ENCODE data around the gene SLC49A3. TPM values are rescaled to one million over a fixed set of nuclear protein-coding genes. Genes with fewer than 3 reads are reported as not detected.

SLC49A3 gene
- total RNA-seq, 2 donors from 2014 or later: 15.1 to 16.4 TPM

GRCh38 chr4:712093-712492 is 23.1 kb upstream of the SLC49A3 start:
- Histone ChIP-seq H3K36me3 (ENCODE audit: control insufficient read depth, insufficient read depth, low read length) (peaks cover 44% of the 10 kb centered on the region), H3K4me3 (ENCODE audit: low read length) (no peak overlapping the region), H3K9me3 (ENCODE audit: control insufficient read depth, low read length) (no peaks in the 10 kb centered on the region), H3K9ac (ENCODE audit: extremely low read depth, low read length, poor library complexity, severe bottlenecking) (no peak overlapping the region), H3K27ac (ENCODE audit: low read depth, low read length) (no peak overlapping the region), H3K27me3 (ENCODE audit: control insufficient read depth, insufficient read depth, low read length, poor library complexity, severe bottlenecking) (no peaks in the 10 kb centered on the region), H3K4me1 (ENCODE audit: control insufficient read depth, insufficient read depth, low read length) (no peaks in the 10 kb centered on the region)
- TF ChIP-seq, protein P1, sequence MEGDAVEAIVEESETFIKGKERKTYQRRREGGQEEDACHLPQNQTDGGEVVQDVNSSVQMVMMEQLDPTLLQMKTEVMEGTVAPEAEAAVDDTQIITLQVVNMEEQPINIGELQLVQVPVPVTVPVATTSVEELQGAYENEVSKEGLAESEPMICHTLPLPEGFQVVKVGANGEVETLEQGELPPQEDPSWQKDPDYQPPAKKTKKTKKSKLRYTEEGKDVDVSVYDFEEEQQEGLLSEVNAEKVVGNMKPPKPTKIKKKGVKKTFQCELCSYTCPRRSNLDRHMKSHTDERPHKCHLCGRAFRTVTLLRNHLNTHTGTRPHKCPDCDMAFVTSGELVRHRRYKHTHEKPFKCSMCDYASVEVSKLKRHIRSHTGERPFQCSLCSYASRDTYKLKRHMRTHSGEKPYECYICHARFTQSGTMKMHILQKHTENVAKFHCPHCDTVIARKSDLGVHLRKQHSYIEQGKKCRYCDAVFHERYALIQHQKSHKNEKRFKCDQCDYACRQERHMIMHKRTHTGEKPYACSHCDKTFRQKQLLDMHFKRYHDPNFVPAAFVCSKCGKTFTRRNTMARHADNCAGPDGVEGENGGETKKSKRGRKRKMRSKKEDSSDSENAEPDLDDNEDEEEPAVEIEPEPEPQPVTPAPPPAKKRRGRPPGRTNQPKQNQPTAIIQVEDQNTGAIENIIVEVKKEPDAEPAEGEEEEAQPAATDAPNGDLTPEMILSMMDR (conservative IDR thresholded peaks at IDR 0.05): no peak
- Mint-ChIP-seq H3K9me3 (peaks cover 10% of the 10 kb centered on the region), H3K27ac (no peak overlapping the region), H3K4me1 (no peaks in the 10 kb centered on the region), H3K27me3 (ENCODE audit: insufficient read depth) (no peaks in the 10 kb centered on the region), H3K36me3 (ENCODE audit: low read depth) (peaks cover 38% of the 10 kb centered on the region), H3K4me3 (no peak overlapping the region)
- DNase-seq: no peak
- 87 to 100% methylated on average over 1 to 3 of the region's 3 CpGs for WGBS, 2 experiments (ENCODE audit: insufficient coverage in 1 of 2, insufficient read length in 1 of 2)

DNA sequence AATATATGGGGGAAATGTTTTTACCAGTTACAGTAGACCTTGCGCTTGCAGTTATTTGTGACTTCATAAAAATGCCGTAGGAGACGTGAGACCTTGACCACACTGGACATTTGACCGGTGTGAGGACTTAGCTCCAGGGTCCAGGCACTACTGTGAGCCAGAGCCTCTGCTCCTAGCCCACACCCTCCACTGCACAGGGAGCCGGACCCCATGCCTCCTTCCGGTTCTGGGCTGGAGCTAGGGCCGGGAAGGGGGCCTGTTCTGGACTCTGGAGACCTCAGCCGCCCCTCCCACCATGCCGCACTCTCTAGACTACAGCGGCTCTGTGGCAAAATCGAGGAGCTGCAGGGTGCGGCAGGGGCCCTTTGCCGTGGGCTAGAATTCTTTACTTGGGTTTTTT is 22.0 kb upstream of the SLC49A3 start:
- no peak for DNase-seq
- Mint-ChIP-seq H3K36me3 (ENCODE audit: low read depth) (peaks cover 38% of the 10 kb centered on the region), H3K27ac (peak overlapping the region; percentile 25), H3K4me1 (no peaks in the 10 kb centered on the region), H3K27me3 (ENCODE audit: insufficient read depth) (no peaks in the 10 kb centered on the region), H3K4me3 (no peak overlapping the region), H3K9me3 (peaks cover 10% of the 10 kb centered on the region)
- H3K27ac ChIP-seq (ENCODE audit: low read depth, low read length): no peak overlapping the region
- H3K36me3 ChIP-seq (ENCODE audit: control insufficient read depth, insufficient read depth, low read length): peaks cover 44% of the 10 kb centered on the region
- H3K9ac ChIP-seq (ENCODE audit: extremely low read depth, low read length, poor library complexity, severe bottlenecking): no peak overlapping the region
- H3K27me3 ChIP-seq (ENCODE audit: control insufficient read depth, insufficient read depth, low read length, poor library complexity, severe bottlenecking): no peaks in the 10 kb centered on the region
- 94 to 95% methylated on average over 8 to 13 of the region's 13 CpGs for WGBS, 2 experiments (ENCODE audit: insufficient coverage in 1 of 2, insufficient read length in 1 of 2)
- H3K4me1 ChIP-seq (ENCODE audit: control insufficient read depth, insufficient read depth, low read length): no peaks in the 10 kb centered on the region
- no peak overlapping the region for H3K4me3 ChIP-seq (ENCODE audit: low read length)
- TF ChIP-seq, protein P1 (conservative IDR thresholded peaks at IDR 0.05): no peak
- no peaks in the 10 kb centered on the region for H3K9me3 ChIP-seq (ENCODE audit: control insufficient read depth, low read length)

DNA sequence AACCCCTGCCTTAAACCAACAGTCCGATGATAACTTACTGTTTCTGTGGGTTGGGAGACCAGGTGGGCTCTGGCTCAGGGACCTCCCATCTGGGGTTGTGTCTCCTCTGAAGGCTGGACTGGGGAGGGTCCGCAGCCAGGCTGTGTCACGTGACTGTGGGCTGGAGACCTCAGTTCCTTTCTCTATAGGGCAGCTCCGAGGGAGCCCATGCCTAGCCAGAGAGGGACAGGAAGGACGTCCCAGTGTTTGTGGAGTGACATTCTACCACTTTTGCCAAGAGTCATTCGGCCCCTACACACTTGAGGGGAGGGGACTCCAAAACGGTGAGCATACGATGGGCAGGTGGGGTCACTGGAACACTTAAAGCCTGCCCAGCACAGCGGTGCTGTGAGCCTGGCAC is 21.2 kb upstream of the SLC49A3 start:
- H3K4me3 ChIP-seq (ENCODE audit: low read length): no peak overlapping the region
- H3K9me3 ChIP-seq (ENCODE audit: control insufficient read depth, low read length): no peaks in the 10 kb centered on the region
- H3K27ac Mint-ChIP-seq: no peak overlapping the region
- H3K27me3 Mint-ChIP-seq (ENCODE audit: insufficient read depth): peaks cover 2% of the 10 kb centered on the region
- H3K9ac ChIP-seq (ENCODE audit: extremely low read depth, low read length, poor library complexity, severe bottlenecking): no peak overlapping the region
- 90% methylated on average over 8 to 9 of the region's 9 CpGs for WGBS, 2 experiments (ENCODE audit: insufficient coverage in 1 of 2, insufficient read length in 1 of 2)
- peaks cover 10% of the 10 kb centered on the region for H3K9me3 Mint-ChIP-seq
- no peaks in the 10 kb centered on the region for H3K4me1 Mint-ChIP-seq
- H3K27me3 ChIP-seq (ENCODE audit: control insufficient read depth, insufficient read depth, low read length, poor library complexity, severe bottlenecking): peaks cover 1% of the 10 kb centered on the region
- H3K36me3 Mint-ChIP-seq (ENCODE audit: low read depth): peaks cover 38% of the 10 kb centered on the region
- no peak for DNase-seq
- TF ChIP-seq, protein P1 (conservative IDR thresholded peaks at IDR 0.05): no peak
- H3K4me3 Mint-ChIP-seq: no peak overlapping the region
- no peak overlapping the region for H3K27ac ChIP-seq (ENCODE audit: low read depth, low read length)
- peaks cover 44% of the 10 kb centered on the region for H3K36me3 ChIP-seq (ENCODE audit: control insufficient read depth, insufficient read depth, low read length)
- no peaks in the 10 kb centered on the region for H3K4me1 ChIP-seq (ENCODE audit: control insufficient read depth, insufficient read depth, low read length)
